Mucosa of descending colon (tissue), 3 donors: ENCODE results near the gene PIGC. TPM values are rescaled to one million over a fixed set of nuclear protein-coding genes. Genes with fewer than 3 reads are reported as not detected.

Source experiments
- ATAC-seq: fragments of 200-7000 bp; cut with Tn5 transposase; one replicate; pipeline ENCODE4 v1.9.1; 2020; ENCODE audit warnings: mild to moderate bottlenecking, moderate library complexity
- DNase-seq, 3 donors: peaks; one replicate each; pipeline ENCODE4 v3.0.0-alpha.2; 2020
- H3K36me3 ChIP-seq: fragments of 200-600 bp; one replicate; pipeline ENCODE4 v1.8.0; 2021; ENCODE audit warnings: low read depth, mild to moderate bottlenecking
- H3K4me1 ChIP-seq: fragments of 200-600 bp; one replicate; pipeline ENCODE4 v1.8.0; 2021; ENCODE audit warnings: low read depth, mild to moderate bottlenecking
- H3K4me3 ChIP-seq: fragments of 200-600 bp; one replicate; pipeline ENCODE4 v1.8.0; 2021; ENCODE audit warnings: mild to moderate bottlenecking
- H3K9me3 ChIP-seq: fragments of 200-600 bp; one replicate; pipeline ENCODE4 v1.8.0; 2021; ENCODE audit warnings: mild to moderate bottlenecking
- CTCF ChIP-seq: fragments of 200-600 bp; IDR thresholded peaks from one replicate; pipeline ENCODE4 v1.8.0; 2022; ENCODE audit warnings: antibody characterized with exemption, mild to moderate bottlenecking
- intact Hi-C, 2 donors: fragments of 100-400 bp; cut with DNase I in 1 of 2; cut with micrococcal nuclease in 1 of 2; formaldehyde crosslinking; loops; one replicate each; pipeline versions ENCODE4 v1.11.0 to v1.11.1; 2022; cut with DNase I, micrococcal nuclease
- total RNA-seq, 3 donors: library from RNA; stranded (reverse); fragmentation: NEBNext Ultra II Directional in 2 of 3; extraction: Animal tissue kit (Norgen Biotek cat#: 25700) in 2 of 3; gene quantifications; one replicate each; pipeline versions ENCODE4 v1.2.1 to v1.2.4, GENCODE V29; 2021 to 2023
- donor health status: DM: no; HTN: no; CAD: no; lungs with moderate emphysema.
- donor health status: DM: no; HTN: no; CAD: no.
- donor health status: DM: no; HTN: yes; CAD: no.

The PIGC gene
- total RNA-seq, 3 donors from 2014 or later, result 25.6 to 27.7 (median 26.3) TPM

DNA sequence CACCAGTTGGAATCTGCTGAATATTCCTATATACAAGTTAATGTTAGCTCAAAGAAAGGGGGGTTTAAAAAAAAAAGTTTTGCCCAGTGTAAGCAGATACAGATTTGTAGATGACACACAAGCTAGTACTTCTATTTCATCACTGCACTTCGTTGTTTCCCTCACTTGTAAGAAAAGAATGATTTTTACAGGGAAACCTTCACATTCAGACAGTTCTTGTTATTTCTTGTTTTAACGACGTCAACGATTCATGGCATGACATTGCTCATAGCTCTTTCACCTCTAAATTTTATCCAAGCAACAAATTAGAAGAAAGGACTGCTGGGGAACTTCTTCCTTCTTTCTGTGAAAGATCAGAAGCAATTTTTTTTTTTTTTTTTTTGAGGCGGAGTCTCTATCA is 49.1 kb downstream of the PIGC start:
- no peak overlapping the region for H3K4me3 ChIP-seq
- no peak for TF ChIP-seq CTCF
- peaks cover 13% of the 10 kb centered on the region for H3K4me1 ChIP-seq
- DNase-seq (no peak), ATAC-seq (no peak)
- no peaks in the 10 kb centered on the region for H3K36me3 ChIP-seq
- H3K9me3 ChIP-seq, result no peaks in the 10 kb centered on the region
- intact Hi-C loops, result loop anchor here in 1 of 2 donors (10.0 kb wide), 1 partner anchor 250 kb away; no protein-coding TSS in a partner anchor

DNA sequence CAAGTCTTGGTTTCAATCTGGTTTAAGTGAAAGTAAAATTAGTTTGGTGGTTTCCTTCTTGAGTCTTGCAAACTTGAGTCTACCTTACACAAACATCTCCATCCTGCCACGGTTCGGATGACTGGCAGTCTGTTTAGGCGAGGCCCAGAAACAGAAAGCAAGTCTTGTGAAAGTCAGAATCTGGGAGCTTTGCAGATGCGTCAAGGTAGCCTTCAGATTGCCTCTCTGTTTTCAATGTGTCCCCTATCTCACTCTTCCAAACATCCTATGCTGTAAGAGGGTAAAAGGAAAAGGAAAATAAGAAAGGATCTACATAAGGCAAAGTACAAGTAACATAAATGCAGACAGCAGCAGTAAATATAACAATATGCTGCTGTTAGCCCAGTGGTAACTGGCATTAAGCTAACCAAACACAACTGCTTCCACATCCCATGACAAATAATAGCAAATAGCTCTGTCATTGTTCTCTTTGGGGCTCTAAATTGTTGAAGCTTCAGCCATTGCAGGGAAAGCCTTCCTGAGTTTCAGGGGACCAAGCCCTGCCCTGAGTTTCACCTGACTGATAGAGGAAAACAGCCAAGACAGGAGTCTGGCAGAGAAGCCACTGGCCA is 49.6 kb downstream of the PIGC start:
- H3K4me3 ChIP-seq, result no peak overlapping the region

GRCh38 chr1:172393354-172393753 is 50.5 kb downstream of the PIGC start:
- Histone ChIP-seq H3K4me1 (peaks cover 4% of the 10 kb centered on the region), H3K4me3 (no peak overlapping the region), H3K9me3 (no peaks in the 10 kb centered on the region), H3K36me3 (no peaks in the 10 kb centered on the region)
- intact Hi-C loops, result loop anchor here in 1 of 2 donors (10.0 kb wide), 1 partner anchor 249 kb away; no protein-coding TSS in a partner anchor
- DNase-seq (no peak), ATAC-seq (no peak)
- no peak for TF ChIP-seq CTCF

More for the DNA sequence above, 49.6 kb downstream of the PIGC start:
- TF ChIP-seq CTCF, result no peak
- DNase-seq (peak in 2 of 3 donors; percentile 30 to 55), ATAC-seq (peak; percentile 84)
- peaks cover 8% of the 10 kb centered on the region for H3K4me1 ChIP-seq
- H3K9me3 ChIP-seq, result no peaks in the 10 kb centered on the region
- no peaks in the 10 kb centered on the region for H3K36me3 ChIP-seq
- intact Hi-C loops, result loop anchor here in 1 of 2 donors (10.0 kb wide), 1 partner anchor 249 kb away; no protein-coding TSS in a partner anchor

- no peaks in the 10 kb centered on the region for H3K9me3 ChIP-seq
- DNase-seq, result no peak
- TF ChIP-seq CTCF, result no peak
- no peak for ATAC-seq
- intact Hi-C loops, result loop anchor here in 1 of 2 donors (10.0 kb wide), 1 partner anchor 247 kb away; no protein-coding TSS in a partner anchor
- no peak overlapping the region for H3K4me3 ChIP-seq
- no peaks in the 10 kb centered on the region for H3K36me3 ChIP-seq
- no peaks in the 10 kb centered on the region for H3K4me1 ChIP-seq
These were observed 51.9 kb downstream of the PIGC start for GRCh38 chr1:172391976-172392375.

Other genes with a start within 250 kb of the PIGC start
- not detected for gene C1orf105, start 23.4 kb downstream of the PIGC start, total RNA-seq
- 10 to 100 TPM; 24.6 to 29.0 (median 24.6) TPM for gene SUCO, start 89.1 kb upstream of the PIGC start, total RNA-seq
- gene FASLG, start 215.0 kb upstream of the PIGC start, total RNA-seq, result 1 to 10 TPM in 1 of 3 donors, under 1 TPM in 2; 0.60 to 1.1 (median 0.90) TPM